Adrenal gland (tissue), 12 donors: Measurements from ENCODE around the gene PRKCZ. TPM values are rescaled to one million over a fixed set of nuclear protein-coding genes. Genes with fewer than 3 reads are reported as not detected.

Source experiments
- DNase-seq, 7 donors: peaks; one replicate each; pipeline ENCODE4 v3.0.0-alpha.2; 2019 to 2020
- H3K27ac ChIP-seq, 5 donors: fragments of 200-600 bp; sonication (generic) in 4 of 5; 1 replicate in 3 of 5; 2 replicates in 2 of 5; pipeline versions ENCODE4 v1.5.1 to v1.8.0; 2016 to 2020; ENCODE audit warnings: mild to moderate bottlenecking in 1 of 5
- H3K27me3 ChIP-seq: fragments of 200-600 bp; 2 replicates; pipeline ENCODE4 v1.8.0; 2021
- H3K36me3 ChIP-seq, 2 donors: fragments of 200-600 bp; replicated peaks in 1 of 2; 1 replicate in 1 of 2; 2 replicates in 1 of 2; pipeline versions ENCODE4 v1.5.1 to v1.8.0; 2018 to 2022
- H3K4me1 ChIP-seq, 2 donors: fragments of 200-600 bp; replicated peaks in 1 of 2; 1 replicate in 1 of 2; 2 replicates in 1 of 2; pipeline versions ENCODE4 v1.5.1 to v1.8.0; 2018 to 2021
- H3K4me3 ChIP-seq, 4 donors: fragments of 200-600 bp; sonication (generic) in 3 of 4; one replicate each; pipeline ENCODE4 v1.5.1; 2016 to 2018
- H3K9me3 ChIP-seq, 3 donors: fragments of 200-600 bp; sonication (generic) in 1 of 3; replicated peaks in 1 of 3; 1 replicate in 2 of 3; 2 replicates in 1 of 3; pipeline versions ENCODE4 v1.5.1 to v1.8.0; 2016 to 2021
- CTCF ChIP-seq, 6 experiments: fragments of 450-650 bp in 4 of 6; fragments of 200-600 bp in 2 of 6; sonication (generic) in 1 of 6; IDR thresholded peaks; 1 replicate in 5 of 6; 2 replicates in 1 of 6; pipeline versions ENCODE4 v1.5.1 to v1.8.0; 2016 to 2021; ENCODE audit warnings: antibody characterized with exemption in 6 of 6, mild to moderate bottlenecking in 2 of 6, moderate library complexity in 1 of 6
- POLR2A ChIP-seq, 2 donors: fragments of 450-650 bp; IDR thresholded peaks; one replicate each; pipeline ENCODE4 v1.6.1; 2017; ENCODE audit warnings: antibody characterized with exemption in 2 of 2, mild to moderate bottlenecking in 2 of 2, moderate library complexity in 1 of 2
- WGBS, 4 donors: extraction: QIAGEN DNeasy Blood & Tissue Kit in 2 of 4; methylation state at CpG; one replicate each; pipeline versions ENCODE4 v1.1.5 to v1.1.7; 2013 to 2017; 5-methylcytosine and 5-hydroxymethylcytosine counted together
- intact Hi-C, 2 donors: fragments of 100-400 bp; cut with DNase I; formaldehyde crosslinking; loops; one replicate each; pipeline versions ENCODE4 v1.14.1 to v1.15.0; 2022 to 2023
- polyA plus RNA-seq, 3 donors: library from polyadenylated mRNA; stranded (reverse); fragments of 200-250 nt in 2 of 3; fragments of 350-450 nt in 1 of 3; fragmentation: Illumina TruSeq in 1 of 3; extraction: RNeasy Lipid Tissue Mini Kit (QIAGEN cat#74804) in 1 of 3; gene quantifications; one replicate each; pipeline ENCODE4 v1.2.3, GENCODE V29; 2013 to 2014
- total RNA-seq, 9 donors: library from RNA; depleted of rRNA in 4 of 9; stranded (reverse); fragments of >200 nt in 4 of 9; fragments of 120-200 nt in 1 of 9; fragmentation: NEBNext Ultra II Directional in 1 of 9; extraction: Animal tissue kit (Norgen Biotek cat#: 25700) in 1 of 9; gene quantifications; one replicate each; pipeline versions ENCODE4 v1.1.0 to v1.2.4, GENCODE V29; 2013 to 2023
- donor health status: healthy with polysubstance abuse.
- donor health status: Bipolar disorder and iron deficiency.
- donor health status: DM: yes; HTN: yes; CAD: no.
- donor health status: DM: no; HTN: no; CAD: no.
- donor health status: DM: no; HTN: no; CAD: no.
- donor health status: DM: yes; HTN: yes; CAD: no.

PRKCZ gene
- total and polyA plus RNA-seq, 12 donors = 8.2 to 50.5 (median 25.4) TPM

DNA sequence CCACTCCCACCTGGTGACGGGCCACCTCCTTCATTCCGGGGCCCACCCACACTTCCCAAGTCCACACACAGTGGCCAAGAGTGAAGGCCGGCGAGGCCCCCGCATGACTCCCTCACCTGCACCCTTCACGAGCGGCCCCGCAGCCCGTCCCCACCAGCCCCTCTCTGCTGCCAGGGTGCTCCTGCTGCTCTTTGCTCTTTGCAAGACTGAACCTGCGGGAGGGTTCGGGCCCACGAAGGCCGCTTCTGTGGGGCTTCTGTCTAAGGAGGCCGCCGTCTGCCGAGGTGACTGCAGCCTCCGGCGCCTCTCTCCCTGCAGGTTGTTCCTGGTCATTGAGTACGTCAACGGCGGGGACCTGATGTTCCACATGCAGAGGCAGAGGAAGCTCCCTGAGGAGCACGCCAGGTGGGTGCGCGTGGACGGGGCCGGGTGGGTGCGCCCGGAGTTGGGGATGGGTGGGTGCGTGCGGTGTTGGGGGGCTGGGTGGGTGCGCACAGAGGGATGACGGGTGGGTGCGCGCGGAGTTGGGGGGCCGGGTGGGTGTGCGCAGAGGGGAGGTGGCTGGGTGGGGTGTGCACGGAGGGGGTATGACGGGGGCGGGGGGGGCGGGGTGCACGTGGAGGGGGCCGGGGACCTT lies 119.1 kb downstream of the PRKCZ start:
- intact Hi-C loops = no loop called here
- no peak for TF ChIP-seq CTCF (IDR thresholded peaks at IDR 0.05)
- no peak for TF ChIP-seq POLR2A (IDR thresholded peaks at IDR 0.05)
- no peak overlapping the region for H3K27ac ChIP-seq
- no peaks in the 10 kb centered on the region for H3K9me3 ChIP-seq
- 92 to 96% (median 95%) methylated on average over 15 to 42 of the region's 43 CpGs for WGBS, 4 donors
- H3K36me3 ChIP-seq = no peaks in the 10 kb centered on the region
- no peak for DNase-seq
- H3K4me3 ChIP-seq = no peak overlapping the region
- no peaks in the 10 kb centered on the region for H3K4me1 ChIP-seq
- H3K27me3 ChIP-seq = no peaks in the 10 kb centered on the region

- TF ChIP-seq POLR2A (IDR thresholded peaks at IDR 0.05) (no peak), CTCF (IDR thresholded peaks at IDR 0.05) (no peak)
- intact Hi-C loops = no loop called here
- no peak for DNase-seq
- Histone ChIP-seq H3K36me3 (no peaks in the 10 kb centered on the region), H3K27ac (no peak overlapping the region), H3K27me3 (no peaks in the 10 kb centered on the region), H3K9me3 (no peaks in the 10 kb centered on the region), H3K4me1 (no peaks in the 10 kb centered on the region), H3K4me3 (no peak overlapping the region)
- WGBS, 4 donors = 62 to 77% (median 64%) methylated on average over 11 of the region's 11 CpGs
These were observed 120.0 kb downstream of the PRKCZ start for GRCh38 chr1:2170211-2170610.

DNA sequence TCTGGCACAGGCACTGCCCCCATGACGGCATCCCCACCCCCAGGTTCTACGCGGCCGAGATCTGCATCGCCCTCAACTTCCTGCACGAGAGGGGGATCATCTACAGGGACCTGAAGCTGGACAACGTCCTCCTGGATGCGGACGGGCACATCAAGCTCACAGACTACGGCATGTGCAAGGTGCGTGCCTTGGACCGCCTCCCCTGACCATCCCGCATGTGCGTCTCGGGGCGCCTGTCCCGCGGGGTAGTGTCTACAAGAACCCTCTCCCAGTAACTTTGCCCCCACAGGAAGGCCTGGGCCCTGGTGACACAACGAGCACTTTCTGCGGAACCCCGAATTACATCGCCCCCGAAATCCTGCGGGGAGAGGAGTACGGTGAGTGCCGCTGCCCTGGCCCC lies 121.8 kb downstream of the PRKCZ start:
- no peak overlapping the region for H3K27ac ChIP-seq
- intact Hi-C loops = no loop called here
- H3K27me3 ChIP-seq = no peaks in the 10 kb centered on the region
- no peaks in the 10 kb centered on the region for H3K36me3 ChIP-seq
- no peak for DNase-seq
- no peaks in the 10 kb centered on the region for H3K9me3 ChIP-seq
- 94 to 100% (median 94%) methylated on average over 1 to 26 of the region's 26 CpGs for WGBS, 4 donors
- no peak for TF ChIP-seq POLR2A (IDR thresholded peaks at IDR 0.05)
- no peak for TF ChIP-seq CTCF (IDR thresholded peaks at IDR 0.05)
- no peaks in the 10 kb centered on the region for H3K4me1 ChIP-seq
- H3K4me3 ChIP-seq = no peak overlapping the region

- no peak for DNase-seq
- TF ChIP-seq POLR2A (IDR thresholded peaks at IDR 0.05) = no peak
- TF ChIP-seq CTCF (IDR thresholded peaks at IDR 0.05) = no peak
- 90 to 97% (median 91%) methylated on average over 30 to 33 of the region's 33 CpGs for WGBS, 4 donors
- Histone ChIP-seq H3K4me1 (no peaks in the 10 kb centered on the region), H3K9me3 (no peaks in the 10 kb centered on the region), H3K27me3 (no peaks in the 10 kb centered on the region), H3K27ac (no peak overlapping the region), H3K36me3 (no peaks in the 10 kb centered on the region), H3K4me3 (no peak overlapping the region)
- intact Hi-C loops = no loop called here
These were observed 122.4 kb downstream of the PRKCZ start for GRCh38 chr1:2172551-2173146.
